Rectal smooth muscle tissue (tissue), 1 donor: Measurements from ENCODE around the gene ARL5C.

Source experiments
- H3K27ac ChIP-seq: one replicate; pipeline ENCODE4 v1.7.0; 2013; ENCODE audit warnings: low read depth, low read length, inconsistent platforms
- H3K27me3 ChIP-seq: one replicate; pipeline ENCODE4 v1.7.0; 2013; ENCODE audit warnings: low read length; ENCODE audit not compliant: control insufficient read depth, insufficient read depth
- H3K36me3 ChIP-seq: one replicate; pipeline ENCODE4 v1.7.0; 2013; ENCODE audit warnings: low read length; ENCODE audit not compliant: control insufficient read depth, insufficient read depth
- H3K4me1 ChIP-seq: one replicate; pipeline ENCODE4 v1.7.0; 2013; ENCODE audit warnings: low read length; ENCODE audit not compliant: control insufficient read depth, insufficient read depth
- H3K4me3 ChIP-seq: one replicate; pipeline ENCODE4 v1.7.0; 2013; ENCODE audit warnings: low read length
- H3K9ac ChIP-seq: one replicate; pipeline ENCODE4 v1.7.0; 2013; ENCODE audit warnings: low read length

ARL5C gene

DNA sequence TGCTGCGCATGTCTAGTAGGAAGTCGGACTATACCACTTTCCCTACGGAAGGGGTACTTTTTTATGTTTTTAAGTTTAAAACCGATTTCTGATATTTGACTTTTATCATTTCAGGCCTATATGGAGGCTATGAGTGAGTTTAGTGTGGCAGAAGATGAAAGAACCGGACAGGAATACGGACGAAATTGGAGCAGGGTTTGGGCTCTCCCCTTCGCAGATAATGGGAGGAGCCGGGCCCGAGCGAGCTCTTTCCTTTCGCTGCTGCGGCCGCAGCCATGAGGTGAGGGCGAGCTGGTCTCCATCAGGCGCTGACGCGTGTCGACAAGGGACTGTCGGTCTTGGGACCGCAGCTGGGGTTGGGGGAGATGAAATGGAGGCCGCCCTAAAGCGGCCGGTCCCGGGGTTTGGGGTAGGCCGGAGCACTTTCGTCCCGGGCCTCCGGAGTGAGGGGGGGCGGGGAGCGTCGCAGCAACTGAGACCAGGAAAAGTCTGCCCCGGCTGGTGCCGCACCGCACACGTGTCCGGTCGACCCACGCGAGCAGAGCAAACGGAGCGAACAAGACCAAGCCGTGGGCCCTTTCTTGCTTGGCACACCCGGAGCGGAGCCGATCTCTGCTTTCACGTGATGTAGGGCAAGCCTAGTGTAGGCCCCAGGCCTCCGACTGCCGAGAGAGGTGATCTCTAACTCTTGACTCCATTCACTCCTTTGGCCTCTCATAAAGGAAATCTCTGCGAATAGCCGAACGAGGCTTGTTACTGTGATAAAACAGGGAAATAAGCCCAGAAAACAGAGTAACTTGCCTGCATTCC, 34.3 kb upstream of the ARL5C start, which contains the start of gene RPL19:
Gene RPL19 (plus strand): TSS at position 214 of the 810 bp plus-strand sequence. CDS start 62 bp downstream, at position 276.
- peak within 1 kb of the TSS; percentile 98 for H3K9ac ChIP-seq
- peaks cover 12% of the 10 kb centered on the region for H3K4me1 ChIP-seq
- no peaks in the 10 kb centered on the region for H3K27me3 ChIP-seq
- peak within 1 kb of the TSS; percentile 100 for H3K4me3 ChIP-seq
- peak within 1 kb of the TSS; percentile 99 for H3K27ac ChIP-seq
- H3K36me3 ChIP-seq, result peaks cover 32% of the 10 kb centered on the region

DNA sequence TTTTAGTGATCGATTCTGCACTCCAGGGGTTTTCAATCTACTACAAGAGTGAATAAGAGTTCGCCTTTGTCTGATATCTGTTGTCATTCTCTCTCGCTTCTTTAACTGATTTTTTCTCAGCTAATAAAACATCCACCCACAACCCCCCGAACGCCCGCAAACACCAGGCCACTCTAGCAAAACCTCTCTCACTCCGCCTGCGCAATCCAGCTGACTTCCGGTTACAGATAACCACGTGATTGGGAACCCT, 33.8 kb upstream of the ARL5C start:
- Histone ChIP-seq H3K27ac (peak overlapping the region; percentile 99), H3K9ac (peak overlapping the region; percentile 58), H3K27me3 (no peaks in the 10 kb centered on the region), H3K4me1 (peaks cover 12% of the 10 kb centered on the region), H3K36me3 (peaks cover 28% of the 10 kb centered on the region), H3K4me3 (peak overlapping the region; percentile 65)

DNA sequence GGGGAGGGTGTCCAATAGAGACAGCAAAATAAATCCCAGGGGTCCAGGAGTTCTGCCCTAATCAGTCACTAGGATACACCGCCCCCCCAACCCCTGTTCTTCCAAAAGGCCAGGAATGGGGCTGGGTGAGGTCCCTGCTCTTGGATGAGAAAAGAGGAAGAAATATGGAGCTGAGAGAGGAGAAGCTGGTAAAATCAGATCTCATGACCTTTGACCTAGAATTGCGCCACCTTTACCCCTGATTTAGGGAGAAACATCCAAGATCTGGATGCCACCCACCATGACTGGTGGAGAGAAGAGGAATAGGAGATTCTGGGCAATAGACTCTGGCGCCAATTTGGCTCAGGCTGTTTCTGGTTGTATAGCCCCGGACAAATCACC, 32.2 kb upstream of the ARL5C start:
- H3K4me1 ChIP-seq, result peaks cover 12% of the 10 kb centered on the region
- H3K27ac ChIP-seq, result peak overlapping the region; percentile 75
- peak overlapping the region; percentile 69 for H3K4me3 ChIP-seq
- H3K36me3 ChIP-seq, result peaks cover 21% of the 10 kb centered on the region
- H3K9ac ChIP-seq, result no peak overlapping the region
- no peaks in the 10 kb centered on the region for H3K27me3 ChIP-seq

DNA sequence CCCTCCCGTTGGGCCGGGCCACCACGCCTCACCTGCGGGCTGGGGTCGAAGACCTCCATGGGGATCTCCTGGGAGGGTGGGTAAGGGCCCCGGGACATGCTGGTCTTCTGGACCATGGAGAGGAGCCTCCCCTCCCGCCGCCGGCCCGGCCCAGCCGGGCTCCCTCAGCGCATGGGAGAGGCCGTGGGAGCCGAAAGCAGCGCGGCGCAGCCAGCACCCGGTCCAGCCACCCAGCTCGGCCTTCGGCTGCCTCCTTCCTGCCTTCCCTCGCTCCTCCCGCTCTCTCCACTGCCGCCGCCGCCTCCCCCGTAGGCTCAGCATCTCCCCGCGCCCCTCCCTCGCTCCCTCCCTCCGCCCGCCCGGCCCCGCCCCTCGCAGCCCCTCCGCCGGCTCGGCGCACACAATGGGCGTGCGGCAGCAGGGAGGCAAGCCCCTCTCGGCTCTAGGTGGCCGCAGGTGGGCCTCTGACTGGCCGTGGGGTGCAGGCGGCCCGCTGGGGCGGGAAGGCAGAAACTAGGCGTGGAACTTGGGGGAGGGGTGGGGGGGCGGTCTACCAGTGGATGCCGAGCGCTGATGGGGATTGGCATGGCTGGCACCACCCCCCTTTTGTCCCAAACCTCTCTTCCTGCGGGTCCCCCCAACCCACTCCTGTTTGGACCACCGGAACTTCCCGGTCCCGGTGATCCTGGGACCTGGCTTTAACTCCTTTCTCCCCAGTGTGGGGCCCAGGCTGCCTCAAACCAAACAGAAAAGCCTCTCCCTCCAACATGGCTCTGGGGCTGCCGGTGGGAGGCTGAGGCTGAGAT, 31.6 kb upstream of the ARL5C start, which contains the start of gene CACNB1:
Gene CACNB1 (minus strand): TSS at position 290 of the 806 bp plus-strand sequence. CDS start 174 bp downstream, at position 116.
- H3K4me1 ChIP-seq, result peaks cover 12% of the 10 kb centered on the region
- peak within 1 kb of the TSS; percentile 69 for H3K4me3 ChIP-seq
- peak within 1 kb of the TSS; percentile 46 for H3K9ac ChIP-seq
- H3K36me3 ChIP-seq, result peaks cover 21% of the 10 kb centered on the region
- H3K27ac ChIP-seq, result peak within 1 kb of the TSS; percentile 75
- H3K27me3 ChIP-seq, result no peaks in the 10 kb centered on the region

DNA sequence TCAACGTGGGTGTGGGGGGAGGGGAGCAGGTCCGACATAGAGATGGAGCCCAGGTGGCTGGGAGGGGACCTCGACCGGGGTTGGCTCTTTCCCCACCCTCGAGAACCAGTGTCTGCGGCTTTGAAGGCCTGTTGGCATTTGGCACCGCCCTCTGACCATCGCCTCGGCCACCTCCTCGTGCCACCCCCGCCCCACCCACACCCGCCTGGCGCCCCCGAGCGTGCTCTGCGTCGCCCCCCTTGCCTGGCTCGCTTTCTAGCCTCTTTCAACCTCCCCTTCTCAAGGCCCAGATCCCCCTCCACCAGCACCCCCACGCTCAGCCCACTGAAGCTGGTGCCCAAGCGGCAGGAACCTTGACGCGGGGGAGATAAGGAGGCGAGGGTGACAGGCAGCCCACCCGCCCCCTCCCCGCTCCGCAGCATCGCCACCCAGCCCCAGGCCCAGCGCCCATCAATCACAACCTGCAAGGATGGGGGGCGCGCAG, 30.9 kb upstream of the ARL5C start:
- Histone ChIP-seq H3K9ac (peak overlapping the region; percentile 46), H3K27me3 (no peaks in the 10 kb centered on the region), H3K4me1 (peaks cover 12% of the 10 kb centered on the region), H3K4me3 (peak overlapping the region; percentile 69), H3K27ac (peak overlapping the region; percentile 75), H3K36me3 (peaks cover 20% of the 10 kb centered on the region)

DNA sequence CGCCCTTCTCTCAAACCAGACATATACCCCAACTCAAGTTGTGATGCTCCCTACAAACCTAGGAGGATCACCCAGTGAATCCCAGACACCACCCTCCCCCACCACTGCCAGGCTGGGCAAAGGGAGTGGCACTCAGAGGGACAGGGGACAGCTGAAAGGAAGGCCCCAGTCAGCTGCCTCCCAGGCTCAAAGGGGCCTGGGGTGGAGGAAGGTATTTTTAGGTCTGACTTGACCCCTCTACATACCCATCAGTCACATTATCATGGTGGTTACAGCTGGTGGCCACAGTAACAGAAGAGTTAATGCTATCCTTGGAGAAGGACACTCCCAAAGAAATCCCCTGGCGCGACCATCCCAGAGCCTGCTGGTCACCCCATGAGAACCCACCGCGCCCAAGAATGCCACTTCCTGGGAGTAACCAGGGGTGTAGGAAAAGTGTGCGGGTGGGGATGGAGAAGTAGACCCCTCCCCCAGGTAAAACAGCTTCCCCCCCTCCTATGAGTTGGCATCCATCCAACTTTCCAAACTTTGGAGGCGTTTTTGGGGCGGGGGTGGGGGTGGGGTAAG, 30.4 kb upstream of the ARL5C start:
- H3K4me3 ChIP-seq, result peak overlapping the region; percentile 53
- H3K36me3 ChIP-seq, result peaks cover 20% of the 10 kb centered on the region
- H3K27ac ChIP-seq, result no peak overlapping the region
- H3K9ac ChIP-seq, result no peak overlapping the region
- H3K27me3 ChIP-seq, result no peaks in the 10 kb centered on the region
- H3K4me1 ChIP-seq, result peaks cover 11% of the 10 kb centered on the region

DNA sequence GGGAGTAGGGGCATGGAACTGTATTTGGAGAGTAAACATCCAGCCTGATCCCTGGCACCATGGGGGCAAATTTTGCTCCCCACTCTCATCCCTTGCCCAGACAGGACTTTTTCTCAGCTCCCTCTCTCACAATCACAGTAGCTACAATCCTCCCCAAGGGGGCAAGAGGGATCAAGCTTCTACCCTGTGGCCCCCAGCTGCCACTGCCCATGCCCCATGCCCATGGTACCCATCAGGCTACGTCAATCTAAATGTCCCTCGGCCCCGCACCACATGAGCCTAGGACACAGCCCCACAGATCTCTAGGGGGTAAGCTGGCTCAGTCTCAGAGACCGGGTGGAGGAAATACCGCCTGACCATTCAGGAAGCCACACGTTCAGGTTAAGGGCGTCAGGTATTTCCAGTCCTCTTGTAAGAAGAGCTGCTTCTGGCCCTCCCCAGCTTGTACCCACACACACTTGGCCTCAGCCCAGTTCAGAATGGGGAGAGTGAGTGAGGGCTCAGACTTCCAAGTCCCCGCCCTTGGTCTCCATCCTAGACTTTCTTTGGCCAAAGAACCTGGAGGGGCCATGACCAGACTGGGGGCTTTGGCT, 29.7 kb upstream of the ARL5C start:
- peaks cover 4% of the 10 kb centered on the region for H3K4me1 ChIP-seq
- H3K36me3 ChIP-seq, result peaks cover 18% of the 10 kb centered on the region
- peak overlapping the region; percentile 2 for H3K4me3 ChIP-seq
- H3K27ac ChIP-seq, result no peak overlapping the region
- H3K9ac ChIP-seq, result no peak overlapping the region
- no peaks in the 10 kb centered on the region for H3K27me3 ChIP-seq

DNA sequence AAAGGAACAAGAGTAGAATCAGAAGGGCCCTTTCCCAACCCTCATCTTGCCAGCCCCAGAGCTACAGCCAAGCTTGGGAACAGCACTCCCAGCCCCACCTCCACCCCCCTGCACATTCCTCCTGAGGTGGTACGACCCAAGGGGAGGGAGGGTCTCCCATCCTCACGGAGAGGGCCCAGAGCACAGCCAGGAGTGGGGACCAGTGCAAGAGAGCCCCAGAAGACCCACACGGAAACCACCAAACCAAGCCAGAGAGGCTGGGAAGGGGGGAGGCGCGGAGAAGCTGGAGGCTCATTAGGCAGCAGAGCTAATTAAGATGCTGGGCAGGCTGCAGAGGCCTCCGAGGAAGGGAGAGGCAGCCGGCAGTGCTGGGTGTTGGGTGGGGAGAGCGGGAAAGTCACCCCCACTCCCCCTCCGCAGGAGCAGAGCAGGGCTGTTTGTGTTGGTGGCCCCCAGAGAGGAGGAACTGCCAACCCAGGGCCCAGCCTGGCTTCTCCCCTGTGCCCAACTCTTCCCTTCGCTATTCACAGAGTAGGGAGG, 29.1 kb upstream of the ARL5C start:
- Histone ChIP-seq H3K4me1 (peaks cover 3% of the 10 kb centered on the region), H3K4me3 (no peak overlapping the region), H3K27ac (no peak overlapping the region), H3K27me3 (no peaks in the 10 kb centered on the region), H3K9ac (no peak overlapping the region), H3K36me3 (peaks cover 18% of the 10 kb centered on the region)

DNA sequence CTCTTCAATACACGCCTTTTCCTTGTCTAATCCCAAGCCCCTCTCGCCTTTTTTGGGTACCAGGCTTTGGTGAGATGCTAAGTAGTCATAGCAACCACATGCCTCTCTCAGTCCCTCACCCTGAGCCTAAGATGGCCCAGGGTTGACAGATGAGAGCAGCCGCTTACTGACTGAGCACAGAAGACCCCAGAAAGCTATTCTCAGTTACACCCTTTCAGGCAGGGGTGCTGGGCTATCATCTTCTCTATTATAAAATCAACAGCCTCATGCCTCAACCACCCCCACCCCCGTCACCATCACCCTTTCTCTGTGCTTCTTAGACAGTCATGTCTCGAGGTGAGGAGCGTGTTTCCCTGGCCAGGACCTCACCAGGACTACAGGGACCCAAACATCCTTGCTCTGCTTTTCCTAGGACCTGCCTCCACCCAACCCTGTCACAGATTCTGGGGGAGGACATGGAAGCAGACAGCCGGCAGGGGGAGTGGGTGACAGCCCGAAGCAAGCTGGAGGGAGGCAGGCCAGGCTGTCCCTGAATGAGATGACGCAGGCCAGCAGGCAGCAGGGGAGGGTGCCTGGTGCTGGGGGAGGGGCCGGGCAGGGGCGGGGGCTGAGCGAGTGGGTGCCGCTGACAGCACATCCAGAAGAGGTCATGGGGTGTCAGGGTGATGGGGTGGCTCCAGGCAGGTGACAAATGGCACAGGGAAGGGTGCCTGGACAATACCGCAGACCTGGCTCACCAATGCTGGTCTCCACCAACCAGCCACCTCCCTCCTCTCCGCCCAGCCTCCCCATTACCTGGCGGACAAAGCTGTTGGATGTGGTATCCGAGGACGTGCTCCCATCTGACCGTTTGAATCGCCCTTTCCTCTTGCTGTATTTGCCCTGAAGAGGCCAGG, 28.4 kb upstream of the ARL5C start:
- Histone ChIP-seq H3K9ac (no peak overlapping the region), H3K27me3 (no peaks in the 10 kb centered on the region), H3K4me3 (no peak overlapping the region), H3K36me3 (peaks cover 18% of the 10 kb centered on the region), H3K4me1 (peaks cover 3% of the 10 kb centered on the region), H3K27ac (no peak overlapping the region)

DNA sequence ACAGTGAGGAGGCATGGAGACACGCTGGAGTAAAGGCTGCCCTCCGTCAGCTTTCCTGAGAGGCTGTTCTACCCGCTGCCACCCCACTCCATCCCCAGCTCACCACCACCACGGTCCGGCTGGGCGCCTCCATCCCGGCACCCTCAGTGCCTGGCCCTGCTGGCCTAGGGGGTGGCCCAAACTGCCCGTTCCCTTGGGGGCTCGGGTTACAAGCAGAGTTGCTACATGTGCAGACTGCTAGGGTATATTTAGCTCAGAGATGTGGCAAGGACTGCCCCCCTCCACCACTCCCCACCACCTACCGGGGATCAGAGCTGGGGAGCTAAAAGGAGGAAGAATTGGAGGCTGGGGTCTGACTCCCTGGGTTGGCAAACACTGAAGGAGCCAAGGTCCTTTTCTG, 27.4 kb upstream of the ARL5C start:
- Histone ChIP-seq H3K36me3 (peaks cover 18% of the 10 kb centered on the region), H3K9ac (no peak overlapping the region), H3K27ac (no peak overlapping the region)

DNA sequence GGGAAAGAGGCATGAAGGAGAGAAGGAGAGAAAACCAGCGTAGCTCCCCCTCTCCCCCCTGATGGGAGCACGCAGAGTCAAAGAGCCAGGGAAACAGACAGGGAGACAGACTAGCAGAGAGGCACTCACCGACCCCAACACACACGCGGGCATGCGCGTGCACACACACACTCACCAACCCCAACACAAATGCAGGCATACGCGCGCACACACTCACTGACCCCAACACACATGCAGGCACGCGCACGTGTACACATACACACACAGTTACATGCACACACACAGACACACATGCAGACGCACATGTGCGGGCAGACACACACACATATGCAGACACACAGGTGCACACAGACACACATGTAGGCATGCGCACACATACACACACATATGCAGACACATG, 26.9 kb upstream of the ARL5C start:
- no peak overlapping the region for H3K9ac ChIP-seq
- H3K27ac ChIP-seq, result no peak overlapping the region
- peaks cover 3% of the 10 kb centered on the region for H3K4me1 ChIP-seq
- H3K27me3 ChIP-seq, result no peaks in the 10 kb centered on the region
- peaks cover 18% of the 10 kb centered on the region for H3K36me3 ChIP-seq
- H3K4me3 ChIP-seq, result no peak overlapping the region

More for the DNA sequence above, 27.4 kb upstream of the ARL5C start:
- Histone ChIP-seq H3K4me1 (peaks cover 3% of the 10 kb centered on the region), H3K4me3 (no peak overlapping the region), H3K27me3 (no peaks in the 10 kb centered on the region)
